Endothelial cell of umbilical vein (primary cell): ENCODE data around the gene AMIGO3. TPM values are rescaled to one million over a fixed set of nuclear protein-coding genes. Genes with fewer than 3 reads are reported as not detected.

Experiments used
- BruUV-seq: library from RNA; stranded (reverse); fragments of 400-500 nt; replicated peaks from 2 replicates; lab custom pipeline; 2021; lab: Mats Ljungman, UMichigan
- CTCF ChIA-PET: fragments of 300-600, 350-600 bp; sonication (Branson Sonifier 250); formaldehyde crosslinking; loops from one replicate; lab custom pipeline; 2021; ENCODE audit warnings: antibody characterized with exemption, inconsistent platforms; lab: Charles Lee
- POLR2A ChIA-PET: fragments of 300-600, 350-600 bp; sonication (Branson Sonifier 250); formaldehyde crosslinking; loops from one replicate; lab custom pipeline; 2021; ENCODE audit warnings: antibody characterized with exemption, inconsistent platforms; lab: Charles Lee
- DNase-seq: peaks from one replicate; pipeline ENCODE4 v3.0.0-alpha.2; 2011; ENCODE audit warnings: low read depth, low spot score
- FAIRE-seq: peaks from 2 replicates; lab custom pipeline; 2011; peaks lifted over from hg19 to GRCh38; lab: Jason Lieb, UNC
- H2AFZ ChIP-seq: 2 replicates; pipeline ENCODE4 v1.6.0; 2012; ENCODE audit warnings: low read depth, low read length, control low read depth, inconsistent platforms
- H3K27ac ChIP-seq: 2 replicates; pipeline ENCODE4 v1.5.1; 2011; ENCODE audit warnings: low read depth, mild to moderate bottlenecking, control low read depth, low read length, moderate library complexity; ENCODE audit not compliant: insufficient read depth
- H3K27me3 ChIP-seq, 2 experiments: 2 replicates each; pipeline versions ENCODE4 v1.6.0 to v1.6.1; 2011; ENCODE audit warnings: low read length in 2 of 2, mixed read lengths in 1 of 2; ENCODE audit not compliant: control insufficient read depth in 2 of 2, insufficient read depth in 2 of 2
- H3K36me3 ChIP-seq, 2 experiments: 2 replicates in 1 of 2; 3 replicates in 1 of 2; pipeline ENCODE4 v1.5.1; 2011; ENCODE audit warnings: low read length in 2 of 2, mild to moderate bottlenecking in 1 of 2, moderate library complexity in 1 of 2; ENCODE audit not compliant: control insufficient read depth in 2 of 2, insufficient read depth in 2 of 2; ENCODE audit errors: extremely low read depth in 1 of 2
- H3K4me1 ChIP-seq: 3 replicates; pipeline ENCODE4 v1.5.1; 2011; ENCODE audit warnings: mild to moderate bottlenecking, low read length; ENCODE audit not compliant: control insufficient read depth, insufficient read depth; ENCODE audit errors: extremely low read depth
- H3K4me2 ChIP-seq: 2 replicates; pipeline ENCODE4 v1.6.1; 2011; ENCODE audit warnings: low read length, control low read depth, mixed read lengths; ENCODE audit not compliant: insufficient read depth
- H3K4me3 ChIP-seq, 3 experiments: fragments of 200-600 bp in 1 of 3; sonication (generic), shearing (Covaris generic) in 1 of 3; replicated peaks in 1 of 3; 2 replicates each; pipeline ENCODE4 v1.5.1; 2011 to 2016; ENCODE audit warnings: control low read depth in 3 of 3, low read length in 3 of 3, mild to moderate bottlenecking in 2 of 3, inconsistent platforms in 1 of 3, low read depth in 1 of 3, moderate library complexity in 1 of 3; ENCODE audit not compliant: insufficient read depth in 1 of 3
- H3K79me2 ChIP-seq: 2 replicates; pipeline ENCODE4 v1.6.0; 2012; ENCODE audit warnings: low read length, inconsistent platforms; ENCODE audit not compliant: control insufficient read depth, insufficient read depth
- H3K9ac ChIP-seq: replicated peaks from 2 replicates; pipeline ENCODE3; 2011; ENCODE audit warnings: low read length, control low read depth; ENCODE audit not compliant: insufficient read depth; ENCODE audit errors: extremely low read depth
- H3K9me1 ChIP-seq: replicated peaks from 3 replicates; pipeline ENCODE4 v1.6.0; 2011; ENCODE audit warnings: mild to moderate bottlenecking, low read length; ENCODE audit not compliant: control insufficient read depth, insufficient read depth; ENCODE audit errors: extremely low read depth
- H3K9me3 ChIP-seq: replicated peaks from 2 replicates; pipeline ENCODE4 v1.5.1; 2012; ENCODE audit warnings: low read length, inconsistent platforms; ENCODE audit not compliant: control insufficient read depth, insufficient read depth
- H4K20me1 ChIP-seq: replicated peaks from 2 replicates; pipeline ENCODE3; 2011; ENCODE audit warnings: mild to moderate bottlenecking, low read length; ENCODE audit not compliant: control insufficient read depth, insufficient read depth; ENCODE audit errors: extremely low read depth
- EZH2 ChIP-seq: IDR thresholded peaks from 2 replicates; pipeline ENCODE4 v1.6.1; 2012; ENCODE audit warnings: borderline replicate concordance, low read depth, mild to moderate bottlenecking, moderate library complexity, low read length, inconsistent platforms; ENCODE audit not compliant: severe bottlenecking
- FOS ChIP-seq: IDR thresholded peaks from 2 replicates; pipeline ENCODE4 v1.6.1; 2011; ENCODE audit warnings: mild to moderate bottlenecking, low read length, moderate library complexity, borderline replicate concordance; ENCODE audit not compliant: insufficient read depth
- GATA2 ChIP-seq: IDR thresholded peaks from 2 replicates; pipeline ENCODE4 v1.7.0; 2011; ENCODE audit warnings: low read depth, mild to moderate bottlenecking, moderate library complexity, mixed read lengths, low read length; ENCODE audit not compliant: insufficient read length, insufficient read depth
- JUN ChIP-seq: IDR thresholded peaks from 2 replicates; pipeline ENCODE4 v1.6.1; 2011; ENCODE audit warnings: borderline replicate concordance, low read depth; ENCODE audit not compliant: insufficient read length, insufficient read depth
- MYC ChIP-seq: IDR thresholded peaks from one replicate; pipeline ENCODE4 v1.6.1; 2011; ENCODE audit warnings: mild to moderate bottlenecking, low read depth, low read length
- POLR2A ChIP-seq: IDR thresholded peaks from 2 replicates; pipeline ENCODE4 v1.6.1; 2012; ENCODE audit warnings: low read depth, mild to moderate bottlenecking, control low read depth, low read length
- POLR2AphosphoS5 ChIP-seq: IDR thresholded peaks from 2 replicates; pipeline ENCODE4 v1.6.1; 2012; ENCODE audit warnings: low read depth, mild to moderate bottlenecking, control low read depth, low read length, moderate library complexity; ENCODE audit not compliant: insufficient read depth
- dilution Hi-C: fragments of 300-500 bp; cut with MboI; formaldehyde crosslinking; loops from one replicate; pipeline ENCODE4 v1.15.0; 2019; ENCODE audit warnings: low sequenced_read_pairs; ENCODE audit not compliant: extremely low pct_ligation_motif_present
- intact Hi-C: fragments of 100-400 bp; cut with micrococcal nuclease; formaldehyde crosslinking; loops from one replicate; pipeline ENCODE4 v1.10.0; 2022
- polyA plus RNA-seq, 4 experiments: library from polyadenylated mRNA; depleted of rRNA in 3 of 4; stranded (reverse) in 3 of 4; unstranded in 1 of 4; fragments of >200 nt; gene quantifications; 2 replicates each; pipeline versions ENCODE4 v1.2.1 to v1.2.3, GENCODE V29; 2011 to 2012; ENCODE audit warnings: missing spikeins in 1 of 4
- total RNA-seq: library from RNA; stranded (reverse); gene quantifications from 2 replicates; pipeline ENCODE4 v1.2.3, GENCODE V29; 2021
- TF ChIP-seq, protein P1 (sequence below): IDR thresholded peaks from 2 replicates; pipeline ENCODE4 v1.6.1; 2011; ENCODE audit not compliant: insufficient read depth, insufficient read length
- TF ChIP-seq, protein P2 (sequence below), 2 donors: IDR thresholded peaks; 1 replicate in 1 of 2; 2 replicates in 1 of 2; pipeline ENCODE4 v1.5.1; 2011; ENCODE audit warnings: low read length in 2 of 2, mild to moderate bottlenecking in 2 of 2, moderate library complexity in 2 of 2, control low read depth in 1 of 2, inconsistent platforms in 1 of 2, low read depth in 1 of 2; ENCODE audit not compliant: insufficient read depth in 1 of 2; ENCODE audit errors: extremely low read depth in 1 of 2

AMIGO3 gene
- total and polyA plus RNA-seq, 2 donors (not counting 3 experiments of a cell fraction or from before 2014, with no cell fraction given), result 0.21 TPM; not detected in 1

DNA sequence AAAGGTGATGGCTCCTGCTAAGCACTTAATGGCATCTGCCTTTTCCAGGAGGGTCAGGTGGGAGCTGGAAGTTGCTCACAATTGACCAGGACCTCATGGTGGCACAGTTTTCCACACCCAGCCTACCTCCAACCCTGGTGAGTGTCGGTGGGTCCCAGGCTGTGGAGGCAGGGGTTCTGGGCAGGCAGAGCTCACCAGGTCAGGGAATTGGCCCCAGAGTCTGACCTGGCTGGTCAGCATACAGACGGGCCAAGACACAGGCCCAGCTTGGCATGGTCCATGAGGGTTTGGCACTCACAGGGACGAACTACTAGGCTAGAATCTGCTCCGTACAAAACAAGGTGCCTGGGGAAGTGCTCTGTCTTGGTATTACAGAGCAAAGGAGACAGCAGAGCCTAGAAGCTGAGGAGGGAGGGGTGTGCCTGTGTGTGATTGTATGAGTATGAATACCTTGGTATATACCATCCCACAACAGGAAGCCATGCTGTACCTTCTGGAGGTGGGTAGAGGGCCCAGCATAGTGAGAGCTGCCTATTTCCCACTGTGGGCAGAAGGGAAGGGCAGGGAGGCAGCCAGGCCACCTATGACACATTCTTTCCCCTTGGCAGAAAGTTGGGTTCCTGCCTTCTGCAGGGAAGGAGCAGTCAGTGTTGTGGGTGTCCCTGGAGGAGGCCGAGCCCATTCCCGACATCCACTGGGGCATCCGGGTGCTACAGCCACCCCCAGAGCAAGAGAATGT lies 38.8 kb downstream of the AMIGO3 start:
- Histone ChIP-seq H3K9me3 (no peaks in the 10 kb centered on the region), H3K9ac (no peak overlapping the region), H3K36me3 (peaks cover 0 to 13% of the 10 kb centered on the region in 2 experiments), H3K4me1 (no peaks in the 10 kb centered on the region), H4K20me1 (no peaks in the 10 kb centered on the region), H3K4me3 (no peak overlapping the region), H3K9me1 (no peaks in the 10 kb centered on the region), H3K79me2 (no peaks in the 10 kb centered on the region), H2AFZ (no peak overlapping the region), H3K27me3 (no peaks in the 10 kb centered on the region), H3K27ac (no peak overlapping the region), H3K4me2 (no peak overlapping the region)
- DNase-seq (no peak), FAIRE-seq (no peak)
- BruUV-seq, result no TSS peak
- intact Hi-C loops, result no loop called here
- ChIA-PET CTCF (interaction anchor here (1.4 to 1.8 kb wide), 2 partner anchors 38 to 141 kb away, joined by 3 to 5 read pairs; partner anchors contain the start of gene AMIGO3), POLR2A (no interaction called here)
- no peak for TF ChIP-seq GATA2
- dilution Hi-C loops, result no loop called here

DNA sequence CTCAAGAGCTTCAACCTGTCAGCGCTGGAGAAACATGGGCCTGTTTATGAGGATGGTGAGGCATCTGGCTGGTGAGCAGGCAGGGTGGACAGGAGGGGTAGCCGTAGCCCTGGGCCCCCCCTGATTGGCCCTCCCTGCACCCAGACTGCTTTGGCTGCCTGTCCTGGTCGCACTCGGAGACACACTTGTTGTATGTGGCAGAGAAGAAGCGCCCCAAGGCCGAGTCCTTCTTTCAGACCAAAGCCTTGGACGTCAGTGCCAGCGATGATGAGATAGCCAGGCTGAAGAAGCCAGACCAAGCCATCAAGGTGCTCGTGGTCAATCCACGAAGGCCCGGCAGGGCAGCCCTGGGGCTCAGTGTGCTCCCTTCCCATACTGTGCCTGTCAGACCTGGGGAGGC lies 43.6 kb downstream of the AMIGO3 start:
- ChIA-PET POLR2A (no interaction called here), CTCF (interaction anchor here (2.2 kb wide), 1 partner anchor 136 kb away, joined by 11 read pairs; no protein-coding TSS in a partner anchor)
- Histone ChIP-seq H3K4me1 (peaks cover 4% of the 10 kb centered on the region), H3K9me3 (no peaks in the 10 kb centered on the region), H3K36me3 (peaks cover 0 to 6% of the 10 kb centered on the region in 2 experiments), H3K4me2 (no peak overlapping the region), H3K79me2 (peaks cover 3% of the 10 kb centered on the region), H3K9ac (no peak overlapping the region), H3K27me3 (no peaks in the 10 kb centered on the region), H3K9me1 (no peaks in the 10 kb centered on the region), H4K20me1 (no peaks in the 10 kb centered on the region), H3K4me3 (no peak overlapping the region), H3K27ac (no peak overlapping the region), H2AFZ (no peak overlapping the region)
- BruUV-seq, result TSS peak; percentile 28
- DNase-seq (no peak), FAIRE-seq (no peak)
- dilution Hi-C loops, result no loop called here
- TF ChIP-seq, protein P1, sequence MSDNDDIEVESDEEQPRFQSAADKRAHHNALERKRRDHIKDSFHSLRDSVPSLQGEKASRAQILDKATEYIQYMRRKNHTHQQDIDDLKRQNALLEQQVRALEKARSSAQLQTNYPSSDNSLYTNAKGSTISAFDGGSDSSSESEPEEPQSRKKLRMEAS, result no peak
- TF ChIP-seq FOS, result no peak
- TF ChIP-seq, protein P2, sequence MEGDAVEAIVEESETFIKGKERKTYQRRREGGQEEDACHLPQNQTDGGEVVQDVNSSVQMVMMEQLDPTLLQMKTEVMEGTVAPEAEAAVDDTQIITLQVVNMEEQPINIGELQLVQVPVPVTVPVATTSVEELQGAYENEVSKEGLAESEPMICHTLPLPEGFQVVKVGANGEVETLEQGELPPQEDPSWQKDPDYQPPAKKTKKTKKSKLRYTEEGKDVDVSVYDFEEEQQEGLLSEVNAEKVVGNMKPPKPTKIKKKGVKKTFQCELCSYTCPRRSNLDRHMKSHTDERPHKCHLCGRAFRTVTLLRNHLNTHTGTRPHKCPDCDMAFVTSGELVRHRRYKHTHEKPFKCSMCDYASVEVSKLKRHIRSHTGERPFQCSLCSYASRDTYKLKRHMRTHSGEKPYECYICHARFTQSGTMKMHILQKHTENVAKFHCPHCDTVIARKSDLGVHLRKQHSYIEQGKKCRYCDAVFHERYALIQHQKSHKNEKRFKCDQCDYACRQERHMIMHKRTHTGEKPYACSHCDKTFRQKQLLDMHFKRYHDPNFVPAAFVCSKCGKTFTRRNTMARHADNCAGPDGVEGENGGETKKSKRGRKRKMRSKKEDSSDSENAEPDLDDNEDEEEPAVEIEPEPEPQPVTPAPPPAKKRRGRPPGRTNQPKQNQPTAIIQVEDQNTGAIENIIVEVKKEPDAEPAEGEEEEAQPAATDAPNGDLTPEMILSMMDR (IDR thresholded peaks at IDR 0.05; ENCODE audit: extremely low read depth in 1 of 2, insufficient read depth in 1 of 2, low read depth in 1 of 2, low read length in 2 of 2), result no peak
- no peak for TF ChIP-seq POLR2AphosphoS5
- TF ChIP-seq GATA2, result no peak
- TF ChIP-seq JUN, result no peak
- TF ChIP-seq POLR2A, result no peak
- no peak for TF ChIP-seq MYC
- no peak for TF ChIP-seq EZH2
- intact Hi-C loops, result no loop called here
